Uterus (tissue), 4 donors: ENCODE results near the gene RPN1. TPM values are rescaled to one million over a fixed set of nuclear protein-coding genes. Genes with fewer than 3 reads are reported as not detected.
"Not testable (repeated sequence)": the region's sequence is repeated elsewhere in the genome, so short reads cannot be mapped to it uniquely, and the experiment has no call there.

ENCODE experiments used
- DNase-seq, 2 donors: peaks; one replicate each; pipeline ENCODE4 v3.0.0-alpha.2; 2019 to 2020
- H3K27ac ChIP-seq, 2 donors: fragments of 200-600 bp; sonication (generic); 1 replicate in 1 of 2; 2 replicates in 1 of 2; pipeline ENCODE4 v1.5.1; 2016 to 2018
- H3K27me3 ChIP-seq, 2 donors: fragments of 200-600 bp; sonication (generic); one replicate each; pipeline ENCODE4 v1.5.1; 2018 to 2019; ENCODE audit warnings: control low read depth in 1 of 2
- H3K36me3 ChIP-seq, 2 donors: fragments of 200-600 bp; sonication (generic); one replicate each; pipeline ENCODE4 v1.5.1; 2019; ENCODE audit warnings: control low read depth in 1 of 2
- H3K4me1 ChIP-seq, 2 donors: fragments of 200-600 bp; sonication (generic); one replicate each; pipeline ENCODE4 v1.5.1; 2018 to 2019; ENCODE audit warnings: control low read depth in 1 of 2
- H3K4me3 ChIP-seq, 2 donors: fragments of 200-600 bp; sonication (generic); 1 replicate in 1 of 2; 2 replicates in 1 of 2; pipeline ENCODE4 v1.5.1; 2018 to 2019; ENCODE audit warnings: mild to moderate bottlenecking in 1 of 2
- H3K9me3 ChIP-seq, 2 donors: fragments of 200-600 bp; sonication (generic); one replicate each; pipeline ENCODE4 v1.5.1; 2019; ENCODE audit warnings: control low read depth in 1 of 2
- POLR2A ChIP-seq, 2 donors: fragments of 450-650 bp; IDR thresholded peaks; one replicate each; pipeline ENCODE4 v1.6.1; 2016; ENCODE audit warnings: antibody characterized with exemption in 2 of 2, mild to moderate bottlenecking in 1 of 2, moderate library complexity in 1 of 2
- intact Hi-C: fragments of 100-400 bp; cut with DNase I; formaldehyde crosslinking; loops from one replicate; pipeline ENCODE4 v1.15.1; 2023; ENCODE audit warnings: low total_unique reads
- total RNA-seq, 4 donors: library from RNA; depleted of rRNA in 3 of 4; stranded (reverse); fragments of >200 nt in 3 of 4; gene quantifications; one replicate each; pipeline versions ENCODE4 v1.1.0 to v1.2.4, GENCODE V29; 2014 to 2023
- TF ChIP-seq, protein P1 (sequence below), 4 experiments: fragments of 200-600 bp in 2 of 4; fragments of 450-650 bp in 2 of 4; sonication (generic) in 2 of 4; IDR thresholded peaks; one replicate each; pipeline ENCODE4 v1.5.1; 2016 to 2019; ENCODE audit warnings: antibody characterized with exemption in 4 of 4, mild to moderate bottlenecking in 2 of 4, moderate library complexity in 1 of 4
- donor health status: DM: yes; HTN: yes; CAD: no.

Gene RPN1
- total RNA-seq, 4 donors from 2014 or later: 134 to 307 (median 209) TPM

GRCh38 chr3:128667641-128668040 lies 17.0 kb upstream of the RPN1 start:
- Histone ChIP-seq H3K4me3 (no peak overlapping the region), H3K9me3 (no peaks in the 10 kb centered on the region), H3K4me1 (no peaks in the 10 kb centered on the region), H3K27me3 (no peaks in the 10 kb centered on the region), H3K27ac (no peak overlapping the region), H3K36me3 (no peaks in the 10 kb centered on the region)
- no peak for DNase-seq
- TF ChIP-seq, protein P1, sequence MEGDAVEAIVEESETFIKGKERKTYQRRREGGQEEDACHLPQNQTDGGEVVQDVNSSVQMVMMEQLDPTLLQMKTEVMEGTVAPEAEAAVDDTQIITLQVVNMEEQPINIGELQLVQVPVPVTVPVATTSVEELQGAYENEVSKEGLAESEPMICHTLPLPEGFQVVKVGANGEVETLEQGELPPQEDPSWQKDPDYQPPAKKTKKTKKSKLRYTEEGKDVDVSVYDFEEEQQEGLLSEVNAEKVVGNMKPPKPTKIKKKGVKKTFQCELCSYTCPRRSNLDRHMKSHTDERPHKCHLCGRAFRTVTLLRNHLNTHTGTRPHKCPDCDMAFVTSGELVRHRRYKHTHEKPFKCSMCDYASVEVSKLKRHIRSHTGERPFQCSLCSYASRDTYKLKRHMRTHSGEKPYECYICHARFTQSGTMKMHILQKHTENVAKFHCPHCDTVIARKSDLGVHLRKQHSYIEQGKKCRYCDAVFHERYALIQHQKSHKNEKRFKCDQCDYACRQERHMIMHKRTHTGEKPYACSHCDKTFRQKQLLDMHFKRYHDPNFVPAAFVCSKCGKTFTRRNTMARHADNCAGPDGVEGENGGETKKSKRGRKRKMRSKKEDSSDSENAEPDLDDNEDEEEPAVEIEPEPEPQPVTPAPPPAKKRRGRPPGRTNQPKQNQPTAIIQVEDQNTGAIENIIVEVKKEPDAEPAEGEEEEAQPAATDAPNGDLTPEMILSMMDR (IDR thresholded peaks at IDR 0.05): no peak
- no peak for TF ChIP-seq POLR2A (IDR thresholded peaks at IDR 0.05)
- intact Hi-C loops: no loop called here

GRCh38 chr3:128665362-128666021 lies 14.9 kb upstream of the RPN1 start:
- intact Hi-C loops: no loop called here
- H3K27ac ChIP-seq: no peak overlapping the region
- no peak for TF ChIP-seq POLR2A (IDR thresholded peaks at IDR 0.05)
- TF ChIP-seq, protein P1 (IDR thresholded peaks at IDR 0.05): no peak
- no peak overlapping the region for H3K4me3 ChIP-seq
- H3K4me1 ChIP-seq: no peaks in the 10 kb centered on the region
- DNase-seq: no peak
- H3K9me3 ChIP-seq: no peaks in the 10 kb centered on the region
- H3K36me3 ChIP-seq: no peaks in the 10 kb centered on the region
- no peaks in the 10 kb centered on the region for H3K27me3 ChIP-seq

GRCh38 chr3:128663151-128663550 lies 12.5 kb upstream of the RPN1 start:
- Histone ChIP-seq H3K36me3 (no peaks in the 10 kb centered on the region), H3K27ac (no peak overlapping the region), H3K9me3 (no peaks in the 10 kb centered on the region), H3K27me3 (no peaks in the 10 kb centered on the region), H3K4me3 (no peak overlapping the region), H3K4me1 (no peaks in the 10 kb centered on the region)
- intact Hi-C loops: no loop called here
- DNase-seq: no peak
- no peak for TF ChIP-seq POLR2A (IDR thresholded peaks at IDR 0.05)
- TF ChIP-seq, protein P1 (IDR thresholded peaks at IDR 0.05): no peak

- intact Hi-C loops: no loop called here
- Histone ChIP-seq H3K27me3 (no peaks in the 10 kb centered on the region), H3K9me3 (no peaks in the 10 kb centered on the region), H3K4me3 (no peak overlapping the region), H3K4me1 (no peaks in the 10 kb centered on the region), H3K36me3 (no peaks in the 10 kb centered on the region), H3K27ac (no peak overlapping the region)
- TF ChIP-seq POLR2A (IDR thresholded peaks at IDR 0.05): no peak
- TF ChIP-seq, protein P1 (IDR thresholded peaks at IDR 0.05): no peak
- DNase-seq: no peak
Observed at GRCh38 chr3:128655531-128655930, 4.9 kb upstream of the RPN1 start.

DNA sequence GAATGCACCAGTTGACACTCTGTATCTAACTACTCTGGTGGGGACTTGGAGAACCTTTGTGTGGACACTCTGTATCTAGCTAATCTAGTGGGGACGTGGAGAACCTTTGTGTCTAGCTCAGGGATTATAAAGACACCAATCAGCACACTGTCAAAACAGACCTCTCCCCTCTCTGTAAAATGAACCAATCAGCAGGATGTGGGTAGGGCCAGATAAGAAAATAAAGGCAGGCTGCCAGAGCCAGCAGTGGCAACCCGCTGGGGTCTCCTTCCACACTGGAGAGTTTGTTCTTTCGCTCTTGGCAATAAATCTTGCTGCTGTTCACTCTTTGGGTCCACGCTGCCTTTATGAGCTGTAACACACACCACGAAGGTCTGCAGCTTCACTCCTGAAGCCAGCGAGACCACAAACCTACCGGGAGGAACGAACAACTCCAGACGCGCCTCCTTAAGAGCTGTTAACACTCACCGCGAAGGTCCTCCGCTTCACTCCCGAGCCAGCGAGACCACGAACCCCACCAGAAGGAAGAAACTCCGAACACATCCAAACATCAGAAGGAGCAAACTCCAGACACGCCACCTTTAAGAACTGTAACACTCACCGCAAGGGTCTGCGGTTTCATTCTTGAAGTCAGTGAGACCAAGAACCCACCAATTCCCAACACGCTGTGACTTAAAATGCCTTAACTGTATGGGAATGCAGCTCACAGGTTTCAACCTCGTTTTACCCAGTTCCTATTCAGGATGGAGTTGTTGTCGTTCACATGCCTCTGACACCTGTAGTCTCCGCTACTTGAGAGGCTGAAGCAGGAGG lies 3.6 kb upstream of the RPN1 start:
- H3K27ac ChIP-seq, intact Hi-C loops, H3K4me3 ChIP-seq: not testable (repeated sequence)

GRCh38 chr3:128653383-128653992 lies 2.9 kb upstream of the RPN1 start:
- H3K27ac ChIP-seq, H3K4me1 ChIP-seq, H3K9me3 ChIP-seq, H3K36me3 ChIP-seq, H3K27me3 ChIP-seq, H3K4me3 ChIP-seq, intact Hi-C loops, DNase-seq: not testable (repeated sequence)

More for the DNA sequence above, 3.6 kb upstream of the RPN1 start:
- not testable (repeated sequence) for H3K27me3 ChIP-seq, H3K4me1 ChIP-seq, H3K36me3 ChIP-seq, DNase-seq, H3K9me3 ChIP-seq
